ENCODE measurements around the gene EPAS1. TPM values are rescaled to one million over a fixed set of nuclear protein-coding genes. Genes with fewer than 3 reads are reported as not detected.

EPAS1 gene
- total RNA-seq, 1 donor from 2014 or later, result 0.15 TPM

DNA sequence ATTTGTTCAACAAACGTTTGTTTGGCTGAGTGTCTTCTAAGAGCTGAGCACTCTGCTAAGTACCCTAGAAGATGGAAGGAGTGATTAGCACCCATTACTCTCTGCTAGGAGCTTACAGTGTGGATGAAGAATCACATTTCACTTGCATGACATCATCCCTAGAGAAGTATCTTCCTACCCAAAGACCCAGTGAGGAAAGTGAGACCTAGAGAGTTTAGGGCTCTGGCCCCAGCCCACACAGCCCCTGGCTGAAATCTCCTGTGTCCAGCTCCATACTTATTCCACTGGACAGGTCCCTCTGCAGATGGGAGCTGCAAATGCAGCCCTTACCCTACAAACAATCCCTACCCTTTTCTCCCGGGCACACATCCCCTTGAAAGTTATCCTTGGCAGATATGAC, 26.8 kb upstream of the EPAS1 start:
- no peak overlapping the region for H3K27ac Mint-ChIP-seq
- no peak for DNase-seq (ENCODE audit: low spot score)
- H3K27ac ChIP-seq, result no peak overlapping the region
- H3F3A ChIP-seq (ENCODE audit: low read depth), result no peaks in the 10 kb centered on the region
- no peak overlapping the region for H3K4me2 ChIP-seq
- no peak overlapping the region for H3K4me3 ChIP-seq
- no peaks in the 10 kb centered on the region for H3K79me2 ChIP-seq (ENCODE audit: low read depth)
- H3K27me3 ChIP-seq, result no peaks in the 10 kb centered on the region
- peaks cover 7% of the 10 kb centered on the region for H3K4me1 Mint-ChIP-seq
- peaks cover 9% of the 10 kb centered on the region for H3K27me3 Mint-ChIP-seq (ENCODE audit: insufficient read depth, low read depth)
- H3K36me3 Mint-ChIP-seq, result no peaks in the 10 kb centered on the region
- no peaks in the 10 kb centered on the region for H4K20me1 ChIP-seq (ENCODE audit: low read depth)
- H3K9me3 Mint-ChIP-seq, result no peaks in the 10 kb centered on the region
- H3K9ac ChIP-seq, result no peak overlapping the region
- no peaks in the 10 kb centered on the region for H3K4me1 ChIP-seq
- H3K36me3 ChIP-seq, result no peaks in the 10 kb centered on the region
- no peak overlapping the region for H3K4me3 Mint-ChIP-seq
- no peak overlapping the region for H2AFZ ChIP-seq (replicated peaks)
- no peaks in the 10 kb centered on the region for H3K9me3 ChIP-seq (ENCODE audit: low read depth)
- TF ChIP-seq CTCF (IDR thresholded peaks at IDR 0.05) (no peak), EZH2phosphoT487 (IDR thresholded peaks at IDR 0.05) (no peak), EZH2 (IDR thresholded peaks at IDR 0.05) (no peak)

GRCh38 chr2:46273225-46273863, 23.9 kb upstream of the EPAS1 start:
- Mint-ChIP-seq H3K27ac (no peak overlapping the region), H3K4me3 (no peak overlapping the region), H3K36me3 (no peaks in the 10 kb centered on the region), H3K4me1 (peaks cover 7% of the 10 kb centered on the region), H3K27me3 (ENCODE audit: insufficient read depth, low read depth) (peaks cover 11% of the 10 kb centered on the region), H3K9me3 (no peaks in the 10 kb centered on the region)
- Histone ChIP-seq H3K9me3 (ENCODE audit: low read depth) (no peaks in the 10 kb centered on the region), H2AFZ (replicated peaks) (no peak overlapping the region), H3K27me3 (no peaks in the 10 kb centered on the region), H3K27ac (no peak overlapping the region), H3K9ac (no peak overlapping the region), H3F3A (ENCODE audit: low read depth) (no peaks in the 10 kb centered on the region), H3K36me3 (no peaks in the 10 kb centered on the region), H3K4me3 (no peak overlapping the region), H4K20me1 (ENCODE audit: low read depth) (no peaks in the 10 kb centered on the region), H3K79me2 (ENCODE audit: low read depth) (no peaks in the 10 kb centered on the region), H3K4me1 (no peaks in the 10 kb centered on the region), H3K4me2 (no peak overlapping the region)
- TF ChIP-seq CTCF (IDR thresholded peaks at IDR 0.05) (no peak), EZH2phosphoT487 (IDR thresholded peaks at IDR 0.05) (no peak), EZH2 (IDR thresholded peaks at IDR 0.05) (no peak)
- no peak for DNase-seq (ENCODE audit: low spot score)

GRCh38 chr2:46273919-46274318, 23.3 kb upstream of the EPAS1 start:
- TF ChIP-seq EZH2phosphoT487 (IDR thresholded peaks at IDR 0.05) (no peak), CTCF (IDR thresholded peaks at IDR 0.05) (no peak), EZH2 (IDR thresholded peaks at IDR 0.05) (no peak)

More at GRCh38 chr2:46273919-46274318, 23.3 kb upstream of the EPAS1 start:
- no peak overlapping the region for H3K27ac Mint-ChIP-seq
- peaks cover 7% of the 10 kb centered on the region for H3K4me1 Mint-ChIP-seq
- H3K9me3 Mint-ChIP-seq, result no peaks in the 10 kb centered on the region
- no peak overlapping the region for H3K27ac ChIP-seq
- no peaks in the 10 kb centered on the region for H3K9me3 ChIP-seq (ENCODE audit: low read depth)
- DNase-seq (ENCODE audit: low spot score), result no peak
- H3K4me2 ChIP-seq, result no peak overlapping the region
- H3K79me2 ChIP-seq (ENCODE audit: low read depth), result no peaks in the 10 kb centered on the region
- no peak overlapping the region for H3K9ac ChIP-seq
- no peaks in the 10 kb centered on the region for H3K4me1 ChIP-seq
- no peaks in the 10 kb centered on the region for H4K20me1 ChIP-seq (ENCODE audit: low read depth)
- H3K27me3 ChIP-seq, result no peaks in the 10 kb centered on the region
- H2AFZ ChIP-seq (replicated peaks), result no peak overlapping the region
- peaks cover 8% of the 10 kb centered on the region for H3K27me3 Mint-ChIP-seq (ENCODE audit: insufficient read depth, low read depth)
- no peaks in the 10 kb centered on the region for H3K36me3 Mint-ChIP-seq
- no peak overlapping the region for H3K4me3 Mint-ChIP-seq
- H3F3A ChIP-seq (ENCODE audit: low read depth), result no peaks in the 10 kb centered on the region
- no peak overlapping the region for H3K4me3 ChIP-seq
- H3K36me3 ChIP-seq, result no peaks in the 10 kb centered on the region
